Measurements from ENCODE around the gene ZNF775. TPM values are rescaled to one million over a fixed set of nuclear protein-coding genes. Genes with fewer than 3 reads are reported as not detected.

The ZNF775 gene
- polyA plus RNA-seq, 1 donor (not counting 4 experiments of a cell fraction or from before 2014, with no cell fraction given), result 1.0 TPM

DNA sequence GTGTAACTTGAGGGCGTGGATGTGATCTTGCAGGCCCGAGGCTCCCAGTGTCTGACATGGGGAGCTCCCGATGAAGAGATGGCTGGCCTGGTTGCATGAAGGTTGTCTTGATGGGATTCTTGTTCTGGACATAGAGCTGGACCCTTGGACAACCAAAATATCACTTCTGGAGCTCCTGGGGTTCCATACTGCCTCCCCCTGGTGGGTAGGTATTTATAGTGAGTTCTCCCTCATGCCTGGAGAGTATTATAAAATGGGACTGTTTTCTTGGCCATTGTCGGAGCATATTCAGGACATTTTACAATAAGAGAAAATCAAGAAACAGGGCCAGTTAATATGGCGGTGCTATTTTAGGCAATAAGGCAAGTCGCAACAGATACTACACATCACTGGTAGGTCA, 38.7 kb downstream of the ZNF775 start:
- FAIRE-seq (no peak), DNase-seq (ENCODE audit: low read depth, low spot score) (no peak)
- Histone ChIP-seq H3K9me3 (ENCODE audit: control insufficient read depth, low read depth, low read length) (no peaks in the 10 kb centered on the region), H4K20me1 (ENCODE audit: control insufficient read depth, extremely low read depth, insufficient read depth, low read length) (no peaks in the 10 kb centered on the region), H3K9me1 (ENCODE audit: control insufficient read depth, extremely low read depth, insufficient read depth, low read length) (no peaks in the 10 kb centered on the region), H3K4me1 (ENCODE audit: control insufficient read depth, extremely low read depth, insufficient read depth, low read length) (no peaks in the 10 kb centered on the region), H3K4me3 (ENCODE audit: control insufficient read depth in 2 of 3, extremely low read depth in 1 of 3, insufficient read depth in 2 of 3, low read depth in 1 of 3, low read length in 3 of 3) (no peak overlapping the region), H3K4me2 (ENCODE audit: control insufficient read depth, extremely low read depth, insufficient read depth, low read depth, low read length) (no peak overlapping the region), H3K79me2 (ENCODE audit: control insufficient read depth, insufficient read depth, low read length) (no peaks in the 10 kb centered on the region), H3K27ac (ENCODE audit: control insufficient read depth, insufficient read depth, low read length) (no peak overlapping the region), H2AFZ (ENCODE audit: control insufficient read depth, low read length) (no peak overlapping the region), H3K9ac (ENCODE audit: control insufficient read depth, extremely low read depth, insufficient read depth, low read length) (no peak overlapping the region), H3K27me3 (ENCODE audit: control insufficient read depth, extremely low read depth, insufficient read depth, low read length) (no peaks in the 10 kb centered on the region), H3K36me3 (ENCODE audit: control insufficient read depth in 2 of 2, extremely low read depth in 1 of 2, insufficient read depth in 2 of 2, low read length in 2 of 2) (no peaks in the 10 kb centered on the region)
- TF ChIP-seq, protein P1, sequence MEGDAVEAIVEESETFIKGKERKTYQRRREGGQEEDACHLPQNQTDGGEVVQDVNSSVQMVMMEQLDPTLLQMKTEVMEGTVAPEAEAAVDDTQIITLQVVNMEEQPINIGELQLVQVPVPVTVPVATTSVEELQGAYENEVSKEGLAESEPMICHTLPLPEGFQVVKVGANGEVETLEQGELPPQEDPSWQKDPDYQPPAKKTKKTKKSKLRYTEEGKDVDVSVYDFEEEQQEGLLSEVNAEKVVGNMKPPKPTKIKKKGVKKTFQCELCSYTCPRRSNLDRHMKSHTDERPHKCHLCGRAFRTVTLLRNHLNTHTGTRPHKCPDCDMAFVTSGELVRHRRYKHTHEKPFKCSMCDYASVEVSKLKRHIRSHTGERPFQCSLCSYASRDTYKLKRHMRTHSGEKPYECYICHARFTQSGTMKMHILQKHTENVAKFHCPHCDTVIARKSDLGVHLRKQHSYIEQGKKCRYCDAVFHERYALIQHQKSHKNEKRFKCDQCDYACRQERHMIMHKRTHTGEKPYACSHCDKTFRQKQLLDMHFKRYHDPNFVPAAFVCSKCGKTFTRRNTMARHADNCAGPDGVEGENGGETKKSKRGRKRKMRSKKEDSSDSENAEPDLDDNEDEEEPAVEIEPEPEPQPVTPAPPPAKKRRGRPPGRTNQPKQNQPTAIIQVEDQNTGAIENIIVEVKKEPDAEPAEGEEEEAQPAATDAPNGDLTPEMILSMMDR (optimal IDR thresholded peaks at IDR 0.05 in 1 of 3, IDR thresholded peaks at IDR 0.05 in 1 of 3, conservative IDR thresholded peaks at IDR 0.05 in 1 of 3; ENCODE audit: extremely low read depth in 1 of 3, insufficient read depth in 2 of 3, low read length in 3 of 3), result peak in 1 of 3 experiments; percentile 6
- TF ChIP-seq EZH2 (IDR thresholded peaks at IDR 0.05; ENCODE audit: low read length), result no peak
- dilution Hi-C loops (cut with MboI; ENCODE audit: extremely low pct_ligation_motif_present, low sequenced_read_pairs), result no loop called here

GRCh38 chr7:150420242-150420641, 41.1 kb downstream of the ZNF775 start:
- FAIRE-seq (no peak), DNase-seq (ENCODE audit: low read depth, low spot score) (no peak)
- Histone ChIP-seq H3K27ac (ENCODE audit: control insufficient read depth, insufficient read depth, low read length) (no peak overlapping the region), H3K4me1 (ENCODE audit: control insufficient read depth, extremely low read depth, insufficient read depth, low read length) (no peaks in the 10 kb centered on the region), H3K79me2 (ENCODE audit: control insufficient read depth, insufficient read depth, low read length) (no peaks in the 10 kb centered on the region), H3K9me1 (ENCODE audit: control insufficient read depth, extremely low read depth, insufficient read depth, low read length) (no peaks in the 10 kb centered on the region), H3K4me3 (ENCODE audit: control insufficient read depth in 2 of 3, extremely low read depth in 1 of 3, insufficient read depth in 2 of 3, low read depth in 1 of 3, low read length in 3 of 3) (no peak overlapping the region), H4K20me1 (ENCODE audit: control insufficient read depth, extremely low read depth, insufficient read depth, low read length) (no peaks in the 10 kb centered on the region), H3K36me3 (ENCODE audit: control insufficient read depth in 2 of 2, extremely low read depth in 1 of 2, insufficient read depth in 2 of 2, low read length in 2 of 2) (no peaks in the 10 kb centered on the region), H3K9ac (ENCODE audit: control insufficient read depth, extremely low read depth, insufficient read depth, low read length) (no peak overlapping the region), H2AFZ (ENCODE audit: control insufficient read depth, low read length) (no peak overlapping the region), H3K4me2 (ENCODE audit: control insufficient read depth, extremely low read depth, insufficient read depth, low read depth, low read length) (no peak overlapping the region), H3K9me3 (ENCODE audit: control insufficient read depth, low read depth, low read length) (no peaks in the 10 kb centered on the region), H3K27me3 (ENCODE audit: control insufficient read depth, extremely low read depth, insufficient read depth, low read length) (no peaks in the 10 kb centered on the region)
- no peak for TF ChIP-seq EZH2 (IDR thresholded peaks at IDR 0.05; ENCODE audit: low read length)
- TF ChIP-seq, protein P1 (optimal IDR thresholded peaks at IDR 0.05 in 1 of 3, IDR thresholded peaks at IDR 0.05 in 1 of 3, conservative IDR thresholded peaks at IDR 0.05 in 1 of 3; ENCODE audit: extremely low read depth in 1 of 3, insufficient read depth in 2 of 3, low read length in 3 of 3), result no peak
- dilution Hi-C loops (cut with MboI; ENCODE audit: extremely low pct_ligation_motif_present, low sequenced_read_pairs), result no loop called here

All from keratinocyte (primary cell).